Upper lobe of left lung (tissue), 6 donors: ENCODE results near the gene CCDC197. TPM values are rescaled to one million over a fixed set of nuclear protein-coding genes. Genes with fewer than 3 reads are reported as not detected.

ENCODE experiments used
- ATAC-seq, 2 donors: fragments of 200-7000 bp; cut with Tn5 transposase; one replicate each; pipeline ENCODE4 v1.9.1; 2022; ENCODE audit warnings: mild to moderate bottlenecking in 2 of 2, moderate library complexity in 2 of 2; ENCODE audit not compliant: low FRiP score in 2 of 2
- DNase-seq, 2 donors: peaks; one replicate each; pipeline ENCODE4 v3.0.0-alpha.2; 2019 to 2020
- H3K27ac ChIP-seq, 4 donors: fragments of 200-600 bp; sonication (generic); one replicate each; pipeline ENCODE4 v1.5.1; 2016 to 2019
- H3K27me3 ChIP-seq, 4 donors: fragments of 200-600 bp; sonication (generic); one replicate each; pipeline ENCODE4 v1.5.1; 2017 to 2019
- H3K36me3 ChIP-seq, 4 donors: fragments of 200-600 bp; sonication (generic); one replicate each; pipeline ENCODE4 v1.5.1; 2016 to 2019
- H3K4me1 ChIP-seq, 4 donors: fragments of 200-600 bp; sonication (generic); one replicate each; pipeline ENCODE4 v1.5.1; 2018 to 2019
- H3K4me3 ChIP-seq, 4 donors: fragments of 200-600 bp; sonication (generic); one replicate each; pipeline ENCODE4 v1.5.1; 2017 to 2019; ENCODE audit warnings: mild to moderate bottlenecking in 2 of 4, moderate library complexity in 1 of 4
- H3K9me3 ChIP-seq, 4 donors: fragments of 200-600 bp; sonication (generic); one replicate each; pipeline ENCODE4 v1.5.1; 2018 to 2019
- EP300 ChIP-seq, 4 donors: sonication (generic); formaldehyde crosslinking; IDR thresholded peaks; one replicate each; pipeline ENCODE4 v1.5.1; 2017; ENCODE audit warnings: antibody characterized with exemption in 4 of 4, control low read depth in 2 of 4
- POLR2A ChIP-seq, 4 donors: fragments of 450-650 bp; IDR thresholded peaks; one replicate each; pipeline ENCODE4 v1.5.1; 2016 to 2017; ENCODE audit warnings: antibody characterized with exemption in 4 of 4, mild to moderate bottlenecking in 2 of 4
- POLR2AphosphoS5 ChIP-seq, 2 donors: sonication (generic); formaldehyde crosslinking; IDR thresholded peaks; one replicate each; pipeline ENCODE4 v1.5.1; 2017; ENCODE audit warnings: antibody characterized with exemption in 2 of 2
- WGBS, 2 donors: methylation state at CpG; one replicate each; pipeline ENCODE4 v1.1.5; 2017 to 2018; 5-methylcytosine and 5-hydroxymethylcytosine counted together
- total RNA-seq, 6 donors: library from RNA; depleted of rRNA in 4 of 6; stranded (reverse); fragments of >200 nt in 4 of 6; gene quantifications; one replicate each; pipeline versions ENCODE4 v1.1.0 to v1.2.1, GENCODE V29; 2016 to 2021
- TF ChIP-seq, protein P1 (sequence below), 6 experiments: fragments of 450-650 bp in 4 of 6; fragments of 200-600 bp in 2 of 6; sonication (generic) in 2 of 6; IDR thresholded peaks; one replicate each; pipeline ENCODE4 v1.5.1; 2016 to 2019; ENCODE audit warnings: antibody characterized with exemption in 6 of 6
- donor health status: DM: no; HTN: no; CAD: no; lungs with moderate emphysema.
- donor health status: DM: no; HTN: yes; CAD: no; lungs with severe emphysema.

CCDC197 gene
- total RNA-seq, 6 donors from 2014 or later: not detected

- peak within 1 kb of the TSS in 2 of 4 donors; percentile 3 to 9 for H3K4me3 ChIP-seq
- no peak for DNase-seq
- H3K4me1 ChIP-seq: no peaks in the 10 kb centered on the region
- H3K36me3 ChIP-seq: no peaks in the 10 kb centered on the region
- ATAC-seq: no peak
- TF ChIP-seq POLR2AphosphoS5 (IDR thresholded peaks at IDR 0.05) (no peak), EP300 (IDR thresholded peaks at IDR 0.05) (no peak), POLR2A (IDR thresholded peaks at IDR 0.05) (no peak)
- TF ChIP-seq, protein P1, sequence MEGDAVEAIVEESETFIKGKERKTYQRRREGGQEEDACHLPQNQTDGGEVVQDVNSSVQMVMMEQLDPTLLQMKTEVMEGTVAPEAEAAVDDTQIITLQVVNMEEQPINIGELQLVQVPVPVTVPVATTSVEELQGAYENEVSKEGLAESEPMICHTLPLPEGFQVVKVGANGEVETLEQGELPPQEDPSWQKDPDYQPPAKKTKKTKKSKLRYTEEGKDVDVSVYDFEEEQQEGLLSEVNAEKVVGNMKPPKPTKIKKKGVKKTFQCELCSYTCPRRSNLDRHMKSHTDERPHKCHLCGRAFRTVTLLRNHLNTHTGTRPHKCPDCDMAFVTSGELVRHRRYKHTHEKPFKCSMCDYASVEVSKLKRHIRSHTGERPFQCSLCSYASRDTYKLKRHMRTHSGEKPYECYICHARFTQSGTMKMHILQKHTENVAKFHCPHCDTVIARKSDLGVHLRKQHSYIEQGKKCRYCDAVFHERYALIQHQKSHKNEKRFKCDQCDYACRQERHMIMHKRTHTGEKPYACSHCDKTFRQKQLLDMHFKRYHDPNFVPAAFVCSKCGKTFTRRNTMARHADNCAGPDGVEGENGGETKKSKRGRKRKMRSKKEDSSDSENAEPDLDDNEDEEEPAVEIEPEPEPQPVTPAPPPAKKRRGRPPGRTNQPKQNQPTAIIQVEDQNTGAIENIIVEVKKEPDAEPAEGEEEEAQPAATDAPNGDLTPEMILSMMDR (IDR thresholded peaks at IDR 0.05): no peak
- no peaks in the 10 kb centered on the region for H3K9me3 ChIP-seq
- WGBS, 2 donors: 25 to 31% methylated on average over 12 of the region's 12 CpGs
- no peak within 1 kb of the TSS for H3K27ac ChIP-seq
- no peaks in the 10 kb centered on the region for H3K27me3 ChIP-seq
Observed at GRCh38 chr14:93976477-93977057, 20.5 kb upstream of the CCDC197 start, which contains the start of gene ASB2. ASB2 (minus strand) TSS chr14:93976570; CDS start chr14:93964539, 12,031 bp downstream.

DNA sequence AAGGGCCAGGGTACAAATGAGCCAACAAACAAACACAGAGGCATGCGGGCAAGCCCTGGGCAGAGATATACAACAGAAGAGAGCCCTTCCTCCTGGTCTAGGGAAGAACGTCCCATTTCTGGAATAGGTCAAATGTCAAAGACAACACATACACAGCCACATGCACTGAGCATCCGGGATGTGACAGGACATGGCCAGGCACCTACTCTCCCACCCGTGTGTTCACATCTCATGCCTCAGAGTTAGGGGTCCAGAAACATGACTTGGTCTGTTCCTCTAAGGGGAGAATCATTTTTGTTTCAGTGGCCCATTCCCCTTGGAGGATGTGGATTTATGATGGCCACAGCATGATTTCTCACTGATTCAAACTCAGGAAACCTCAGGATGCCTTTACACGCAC lies 19.9 kb upstream of the CCDC197 start:
- TF ChIP-seq, protein P1 (IDR thresholded peaks at IDR 0.05): no peak
- TF ChIP-seq POLR2A (IDR thresholded peaks at IDR 0.05) (no peak), EP300 (IDR thresholded peaks at IDR 0.05) (no peak), POLR2AphosphoS5 (IDR thresholded peaks at IDR 0.05) (no peak)
- H3K9me3 ChIP-seq: no peaks in the 10 kb centered on the region
- H3K4me1 ChIP-seq: no peaks in the 10 kb centered on the region
- no peaks in the 10 kb centered on the region for H3K36me3 ChIP-seq
- no peak for ATAC-seq
- no peak overlapping the region for H3K4me3 ChIP-seq
- H3K27ac ChIP-seq: no peak overlapping the region
- WGBS, 2 donors: 72 to 73% methylated on average over 5 of the region's 5 CpGs
- no peaks in the 10 kb centered on the region for H3K27me3 ChIP-seq
- no peak for DNase-seq

DNA sequence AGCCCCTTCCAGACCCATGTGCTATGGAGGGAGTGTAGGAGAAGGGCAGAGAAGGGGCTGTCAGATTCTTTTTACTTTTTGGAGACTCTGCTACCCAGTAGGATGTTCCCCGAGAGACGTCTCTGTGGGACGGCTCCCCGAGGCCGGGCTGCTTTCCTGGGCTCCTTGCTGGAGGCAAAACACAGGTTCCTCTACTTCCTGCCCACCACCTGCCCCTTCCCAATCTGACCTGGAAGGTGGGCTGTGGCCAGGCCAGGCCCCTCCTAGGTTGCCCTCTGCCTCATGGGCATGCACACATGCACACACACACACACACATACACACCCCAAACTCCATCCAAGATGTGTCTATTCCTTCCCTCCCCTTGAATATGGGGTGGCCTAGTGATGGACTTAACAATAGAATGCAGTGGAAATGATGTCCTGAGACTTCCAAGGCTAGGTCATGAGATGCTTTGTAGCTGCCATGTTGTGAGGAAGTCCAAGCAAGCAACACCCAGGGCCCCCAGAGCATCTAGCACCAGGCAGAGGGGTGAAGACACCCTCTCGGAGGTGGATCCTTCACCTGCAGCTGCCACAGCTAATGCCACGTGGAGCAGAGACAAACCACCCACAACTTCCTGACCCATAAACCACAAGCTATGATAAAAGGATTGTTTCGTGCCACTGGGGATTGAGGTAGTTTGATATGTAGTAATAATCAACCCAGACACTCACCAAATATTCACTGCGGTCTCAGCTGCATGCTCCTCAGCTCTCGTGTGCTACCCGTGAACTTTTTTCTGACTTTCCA lies 19.1 kb upstream of the CCDC197 start:
- TF ChIP-seq, protein P1 (IDR thresholded peaks at IDR 0.05): no peak
- TF ChIP-seq EP300 (IDR thresholded peaks at IDR 0.05): no peak
- TF ChIP-seq POLR2AphosphoS5 (IDR thresholded peaks at IDR 0.05): no peak
- TF ChIP-seq POLR2A (IDR thresholded peaks at IDR 0.05): no peak

DNA sequence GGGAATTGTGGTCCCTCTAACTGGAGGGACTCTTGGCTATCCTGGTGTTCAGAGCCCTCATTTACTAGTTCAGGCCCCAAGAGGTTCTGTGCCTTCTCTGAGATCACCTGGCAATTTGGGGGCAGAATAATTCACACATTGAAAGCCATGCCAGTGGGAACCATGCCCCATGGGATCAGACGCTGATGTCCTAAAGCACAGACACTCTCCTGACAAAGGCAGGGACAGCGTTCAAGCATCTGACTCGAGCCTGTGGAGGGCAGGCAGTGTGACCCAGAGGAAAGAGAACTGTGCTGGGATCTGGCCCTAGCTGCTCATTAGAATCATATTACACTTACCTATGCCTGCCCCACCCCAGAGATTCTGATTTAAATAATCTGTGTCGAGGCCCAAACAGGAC lies 18.4 kb upstream of the CCDC197 start:
- H3K4me1 ChIP-seq: no peaks in the 10 kb centered on the region
- DNase-seq: no peak
- H3K27ac ChIP-seq: no peak overlapping the region
- no peak overlapping the region for H3K4me3 ChIP-seq
- no peaks in the 10 kb centered on the region for H3K9me3 ChIP-seq
- no peak for TF ChIP-seq POLR2AphosphoS5 (IDR thresholded peaks at IDR 0.05)
- no peak for TF ChIP-seq EP300 (IDR thresholded peaks at IDR 0.05)
- TF ChIP-seq, protein P1 (IDR thresholded peaks at IDR 0.05): no peak
- no peak for TF ChIP-seq POLR2A (IDR thresholded peaks at IDR 0.05)
- no peak for ATAC-seq
- no peaks in the 10 kb centered on the region for H3K27me3 ChIP-seq
- no peaks in the 10 kb centered on the region for H3K36me3 ChIP-seq
- WGBS, 2 donors: 80 to 82% methylated on average over 4 of the region's 4 CpGs

More for the DNA sequence above, 19.1 kb upstream of the CCDC197 start:
- no peak overlapping the region for H3K4me3 ChIP-seq
- DNase-seq: no peak
- H3K36me3 ChIP-seq: no peaks in the 10 kb centered on the region
- no peaks in the 10 kb centered on the region for H3K27me3 ChIP-seq
- no peak overlapping the region for H3K27ac ChIP-seq
- no peak for ATAC-seq
- WGBS, 2 donors: 75 to 83% methylated on average over 10 to 11 of the region's 11 CpGs
- H3K9me3 ChIP-seq: no peaks in the 10 kb centered on the region
- H3K4me1 ChIP-seq: no peaks in the 10 kb centered on the region
